Testis (tissue), 2 donors: ENCODE data around the gene CENPP.

Experiments used
- CTCF ChIP-seq, 3 experiments: fragments of 450-650 bp in 2 of 3; fragments of 200-600 bp in 1 of 3; sonication (generic) in 1 of 3; IDR thresholded peaks; one replicate each; pipeline ENCODE4 v1.5.1; 2016 to 2019; ENCODE audit warnings: antibody characterized with exemption in 3 of 3, mild to moderate bottlenecking in 2 of 3, moderate library complexity in 1 of 3
- POLR2A ChIP-seq: fragments of 450-650 bp; IDR thresholded peaks from one replicate; pipeline ENCODE4 v1.6.1; 2017; ENCODE audit warnings: antibody characterized with exemption, mild to moderate bottlenecking, moderate library complexity

GRCh38 chr9:92325991-92326500 is 293 bp downstream of the CENPP start:
- no peak for TF ChIP-seq CTCF (IDR thresholded peaks at IDR 0.05)
- no peak for TF ChIP-seq POLR2A
